Activated B cell treated with CpG ODN at 0.5 μM for 24 hours (primary cell): ENCODE data around the gene SCNN1A. TPM values are rescaled to one million over a fixed set of nuclear protein-coding genes. Genes with fewer than 3 reads are reported as not detected.

Source experiments
- ATAC-seq: fragments of 200-7000 bp; cut with Tn5 transposase; one replicate; pipeline ENCODE4 v1.10.0; 2021; ENCODE audit warnings: low read depth, mild to moderate bottlenecking, moderate library complexity
- CTCF ChIA-PET: fragments of 350-600 bp; sonication (Branson Sonifier 250); formaldehyde crosslinking; loops from one replicate; lab custom pipeline; 2021; ENCODE audit warnings: antibody characterized with exemption; lab: Charles Lee
- POLR2A ChIA-PET: fragments of 350-600 bp; sonication (Branson Sonifier 250); formaldehyde crosslinking; loops from one replicate; lab custom pipeline; 2021; ENCODE audit warnings: antibody characterized with exemption; lab: Charles Lee
- DNase-seq: peaks from one replicate; pipeline ENCODE4 v3.0.0; 2022
- H3K27ac Mint-ChIP-seq: one replicate; pipeline ENCODE4 v1.8.0; 2020; ENCODE audit warnings: mixed read lengths
- H3K27me3 Mint-ChIP-seq: one replicate; pipeline ENCODE4 v1.8.0; 2021; ENCODE audit warnings: mixed read lengths
- H3K36me3 Mint-ChIP-seq: one replicate; pipeline ENCODE4 v1.8.0; 2021; ENCODE audit warnings: low read depth, mixed read lengths
- H3K4me1 Mint-ChIP-seq: one replicate; pipeline ENCODE4 v1.8.0; 2021; ENCODE audit warnings: mixed read lengths
- H3K4me3 Mint-ChIP-seq: one replicate; pipeline ENCODE4 v1.8.0; 2020; ENCODE audit warnings: mild to moderate bottlenecking, mixed read lengths
- H3K9me3 Mint-ChIP-seq: one replicate; pipeline ENCODE4 v1.8.0; 2020; ENCODE audit warnings: mixed read lengths
- intact Hi-C: fragments of 100-400 bp; cut with micrococcal nuclease; formaldehyde crosslinking; loops from one replicate; pipeline ENCODE4 v1.15.1; 2024
- total RNA-seq: library from RNA; stranded (reverse); gene quantifications from 2 replicates; pipeline ENCODE4 v1.2.3, GENCODE V29; 2022
- TF ChIP-seq, protein P1 (sequence below): fragments of 200-600 bp; IDR thresholded peaks from one replicate; pipeline ENCODE4 v1.8.0; 2022; ENCODE audit warnings: antibody characterized with exemption, mild to moderate bottlenecking

The SCNN1A gene
- total RNA-seq, 1 donor from 2014 or later: not detected

DNA sequence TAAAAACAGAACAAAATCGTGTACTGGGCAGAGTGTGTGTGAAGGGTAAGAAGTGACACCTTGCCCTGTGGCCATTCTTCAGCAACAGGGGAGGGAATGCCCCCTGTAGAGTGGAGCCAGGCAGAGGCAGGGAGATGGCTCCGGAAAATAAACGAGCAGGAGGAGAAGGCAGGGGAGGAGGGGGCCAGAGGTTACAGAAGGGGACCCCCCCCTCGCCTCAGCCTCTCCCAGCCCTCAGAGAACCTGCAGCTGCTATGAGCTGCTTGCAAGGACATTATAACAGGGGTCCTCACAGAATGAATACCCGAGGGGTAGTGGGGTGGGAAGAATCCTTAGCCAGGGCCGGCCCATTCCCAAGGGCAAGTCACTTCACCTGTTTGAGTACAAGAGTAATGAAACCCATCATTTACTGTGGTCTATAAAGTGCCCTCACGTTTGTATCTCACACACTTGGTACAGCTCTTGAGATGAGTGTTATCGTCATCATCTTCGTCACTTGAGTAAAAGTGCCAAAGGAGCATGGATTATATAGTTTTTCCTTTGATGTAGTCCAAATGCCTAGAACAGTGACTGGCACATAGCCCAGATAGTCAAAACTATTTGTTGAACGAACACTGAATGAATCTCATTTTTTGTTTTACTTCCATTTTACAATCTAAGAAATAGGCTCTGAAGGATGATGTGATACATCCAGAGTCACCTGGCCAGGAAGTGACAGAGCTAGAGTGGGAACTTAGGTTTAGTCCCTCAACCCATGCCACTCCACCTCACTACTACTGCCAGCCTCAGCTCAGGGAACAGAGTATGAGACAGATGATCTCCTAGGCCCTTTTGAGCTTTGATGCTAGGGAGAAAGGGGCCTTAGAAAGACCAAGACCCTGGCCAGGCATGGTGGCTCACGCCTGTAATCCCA lies 14.5 kb downstream of the SCNN1A start:
- Mint-ChIP-seq H3K27ac (no peak overlapping the region), H3K27me3 (peaks cover 54% of the 10 kb centered on the region), H3K36me3 (no peaks in the 10 kb centered on the region), H3K4me3 (no peak overlapping the region), H3K9me3 (peaks cover 1% of the 10 kb centered on the region), H3K4me1 (peaks cover 6% of the 10 kb centered on the region)
- no peak for ATAC-seq
- ChIA-PET POLR2A (interaction anchor here (0.5 to 0.6 kb wide), 2 partner anchors 61 kb away, joined by 4 to 14 read pairs; no protein-coding TSS in a partner anchor), CTCF (no interaction called here)
- intact Hi-C loops: no loop called here
- TF ChIP-seq, protein P1, sequence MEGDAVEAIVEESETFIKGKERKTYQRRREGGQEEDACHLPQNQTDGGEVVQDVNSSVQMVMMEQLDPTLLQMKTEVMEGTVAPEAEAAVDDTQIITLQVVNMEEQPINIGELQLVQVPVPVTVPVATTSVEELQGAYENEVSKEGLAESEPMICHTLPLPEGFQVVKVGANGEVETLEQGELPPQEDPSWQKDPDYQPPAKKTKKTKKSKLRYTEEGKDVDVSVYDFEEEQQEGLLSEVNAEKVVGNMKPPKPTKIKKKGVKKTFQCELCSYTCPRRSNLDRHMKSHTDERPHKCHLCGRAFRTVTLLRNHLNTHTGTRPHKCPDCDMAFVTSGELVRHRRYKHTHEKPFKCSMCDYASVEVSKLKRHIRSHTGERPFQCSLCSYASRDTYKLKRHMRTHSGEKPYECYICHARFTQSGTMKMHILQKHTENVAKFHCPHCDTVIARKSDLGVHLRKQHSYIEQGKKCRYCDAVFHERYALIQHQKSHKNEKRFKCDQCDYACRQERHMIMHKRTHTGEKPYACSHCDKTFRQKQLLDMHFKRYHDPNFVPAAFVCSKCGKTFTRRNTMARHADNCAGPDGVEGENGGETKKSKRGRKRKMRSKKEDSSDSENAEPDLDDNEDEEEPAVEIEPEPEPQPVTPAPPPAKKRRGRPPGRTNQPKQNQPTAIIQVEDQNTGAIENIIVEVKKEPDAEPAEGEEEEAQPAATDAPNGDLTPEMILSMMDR: no peak
- no peak for DNase-seq

DNA sequence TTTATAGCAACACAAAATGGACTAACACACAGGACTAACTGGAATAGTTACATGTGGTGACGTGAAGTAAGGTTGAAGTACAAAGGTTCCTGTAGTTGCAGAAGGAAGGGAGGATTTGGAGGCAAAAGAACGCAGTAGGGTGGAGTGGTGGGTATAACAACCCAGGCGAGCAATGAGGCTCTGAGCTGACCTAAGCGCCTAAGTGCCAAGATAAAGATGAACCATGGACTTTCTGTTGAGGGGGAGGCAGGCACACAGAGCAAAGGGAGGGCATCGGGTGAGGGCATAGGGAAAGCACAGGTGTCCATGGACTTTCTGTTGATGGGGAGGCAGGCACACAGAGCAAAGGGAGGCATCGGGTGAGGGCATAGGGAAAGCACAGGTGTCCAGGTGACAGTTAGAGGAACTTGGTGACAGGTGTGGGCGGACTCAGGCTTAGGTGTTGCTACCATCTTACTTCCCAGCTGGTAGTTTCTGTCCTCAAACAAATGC lies 15.2 kb downstream of the SCNN1A start:
- no peaks in the 10 kb centered on the region for H3K9me3 Mint-ChIP-seq
- no peak overlapping the region for H3K27ac Mint-ChIP-seq
- TF ChIP-seq, protein P1: no peak
- DNase-seq (no peak), ATAC-seq (no peak)
- no peak overlapping the region for H3K4me3 Mint-ChIP-seq
- H3K27me3 Mint-ChIP-seq: peaks cover 58% of the 10 kb centered on the region
- H3K36me3 Mint-ChIP-seq: no peaks in the 10 kb centered on the region
- intact Hi-C loops: no loop called here
- ChIA-PET POLR2A (interaction anchor here (0.5 to 0.6 kb wide), 2 partner anchors 61 kb away, joined by 4 to 14 read pairs; no protein-coding TSS in a partner anchor), CTCF (no interaction called here)
- peaks cover 6% of the 10 kb centered on the region for H3K4me1 Mint-ChIP-seq

DNA sequence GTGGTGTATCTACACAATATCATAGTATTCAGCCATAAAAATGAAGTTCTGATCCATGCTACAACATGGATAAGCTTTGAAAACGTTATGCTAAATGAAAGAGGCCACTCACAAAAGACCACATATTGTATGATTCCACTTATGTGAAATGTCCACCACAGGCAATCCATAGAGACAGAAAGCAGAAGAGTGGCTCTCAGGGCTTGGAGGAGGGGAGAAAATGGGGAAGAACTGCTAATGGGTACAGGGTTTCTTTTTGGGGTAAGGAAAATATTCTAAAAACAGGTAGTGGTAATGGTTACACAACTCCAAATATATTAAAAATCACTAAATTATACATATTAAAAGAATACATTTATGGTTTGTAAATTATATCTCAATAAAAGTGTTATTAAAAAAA lies 16.5 kb downstream of the SCNN1A start:
- TF ChIP-seq, protein P1: no peak
- DNase-seq: no peak
- POLR2A ChIA-PET: no interaction called here
- CTCF ChIA-PET: no interaction called here
- Mint-ChIP-seq H3K27ac (no peak overlapping the region), H3K4me3 (no peak overlapping the region), H3K4me1 (peaks cover 5% of the 10 kb centered on the region), H3K36me3 (no peaks in the 10 kb centered on the region), H3K27me3 (peaks cover 69% of the 10 kb centered on the region), H3K9me3 (no peaks in the 10 kb centered on the region)
- no peak for ATAC-seq
- intact Hi-C loops: no loop called here

DNA sequence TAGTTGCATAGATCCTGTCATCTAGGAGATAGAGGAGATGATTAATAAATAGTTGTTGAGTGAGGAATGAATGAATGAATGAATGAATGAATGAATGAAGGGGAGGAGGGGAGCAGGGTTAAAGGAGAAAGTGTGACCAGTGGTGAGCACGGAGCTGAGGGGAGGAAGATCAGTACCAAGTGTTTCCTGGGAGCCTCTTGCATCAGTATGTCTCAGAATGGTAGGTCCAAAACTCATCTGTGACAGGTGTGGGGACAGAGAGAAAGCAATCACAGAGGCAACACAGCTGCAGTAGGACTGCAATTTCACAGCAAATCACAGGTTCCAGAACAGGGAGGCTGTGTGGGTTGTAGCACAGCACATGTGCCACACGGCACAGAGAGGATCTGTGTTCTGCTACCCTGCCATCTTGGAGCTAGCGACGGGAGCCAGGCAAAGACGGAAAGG lies 19.0 kb downstream of the SCNN1A start:
- ChIA-PET CTCF (no interaction called here), POLR2A (no interaction called here)
- Mint-ChIP-seq H3K4me3 (no peak overlapping the region), H3K9me3 (no peaks in the 10 kb centered on the region), H3K36me3 (no peaks in the 10 kb centered on the region), H3K4me1 (peaks cover 3% of the 10 kb centered on the region), H3K27ac (no peak overlapping the region), H3K27me3 (peaks cover 69% of the 10 kb centered on the region)
- DNase-seq: no peak
- intact Hi-C loops: no loop called here
- TF ChIP-seq, protein P1: no peak
- ATAC-seq: no peak
